HepG2 (cell line): Measurements from ENCODE around the gene RGS14. TPM values are rescaled to one million over a fixed set of nuclear protein-coding genes. Genes with fewer than 3 reads are reported as not detected.

Source experiments
- ATAC-seq: fragments of 200-7000 bp; cut with Tn5 transposase; 3 replicates; pipeline ENCODE4 v1.9.1; 2020; ENCODE audit warnings: mild to moderate bottlenecking, moderate library complexity
- BruUV-seq: library from RNA; stranded (reverse); fragments of 400-500 nt; replicated peaks from 2 replicates; lab custom pipeline; 2021; lab: Mats Ljungman, UMichigan
- CTCF ChIA-PET: fragments of 300-600 bp; formaldehyde crosslinking; extraction: SDS; loops from one replicate; lab custom pipeline; 2021; ENCODE audit warnings: low total read pairs, inconsistent platforms, low intra/inter-chr PET ratio; lab: Yijun Ruan, JAX
- POLR2A ChIA-PET: fragments of 350-600 bp; sonication (Branson Sonifier 250); formaldehyde crosslinking; loops from one replicate; lab custom pipeline; 2020; ENCODE audit warnings: antibody characterized with exemption, inconsistent platforms; lab: Yijun Ruan, JAX
- DNase-seq: peaks from one replicate; pipeline ENCODE4 v3.0.0-alpha.2; 2015; ENCODE audit warnings: low spot score
- FAIRE-seq: peaks from 3 replicates; lab custom pipeline; 2011; peaks lifted over from hg19 to GRCh38; lab: Jason Lieb, UNC
- H2AFZ ChIP-seq: one replicate; pipeline ENCODE4 v1.6.1; 2011; ENCODE audit warnings: low read length, inconsistent platforms
- H3K27ac ChIP-seq: fragments of 300-600 bp; 3 replicates; pipeline ENCODE4 v1.8.0; 2011; ENCODE audit warnings: mixed run types, mild to moderate bottlenecking, mixed read lengths, low read length, inconsistent platforms; ENCODE audit not compliant: insufficient read depth; ENCODE audit errors: extremely low read length
- H3K27me3 ChIP-seq, 2 experiments: fragments of 200-600 bp in 1 of 2; 2 replicates in 1 of 2; 3 replicates in 1 of 2; pipeline versions ENCODE4 v1.6.0 to v1.8.0; 2011; ENCODE audit warnings: low read length in 2 of 2, mild to moderate bottlenecking in 2 of 2, moderate library complexity in 2 of 2, inconsistent platforms in 1 of 2; ENCODE audit not compliant: insufficient read depth in 2 of 2, control insufficient read depth in 1 of 2
- H3K36me3 ChIP-seq, 2 experiments: fragments of 200-600 bp in 1 of 2; replicated peaks in 1 of 2; 2 replicates in 1 of 2; 3 replicates in 1 of 2; pipeline versions ENCODE4 v1.5.1 to v1.8.0; 2011; ENCODE audit warnings: low read length in 2 of 2, inconsistent platforms in 1 of 2; ENCODE audit not compliant: insufficient read depth in 2 of 2, control insufficient read depth in 1 of 2
- H3K4me1 ChIP-seq: 2 replicates; pipeline ENCODE4 v1.5.1; 2012; ENCODE audit warnings: low read length, inconsistent platforms; ENCODE audit not compliant: insufficient read depth
- H3K4me2 ChIP-seq: 2 replicates; pipeline ENCODE4 v1.6.0; 2011; ENCODE audit warnings: low read depth, low read length, inconsistent platforms
- H3K4me3 ChIP-seq, 3 experiments: fragments of 200-600 bp in 1 of 3; sonication (generic), shearing (Covaris generic) in 1 of 3; replicated peaks in 1 of 3; 2 replicates each; pipeline ENCODE4 v1.5.1; 2011 to 2016; ENCODE audit warnings: low read length in 3 of 3, inconsistent platforms in 2 of 3, low read depth in 2 of 3, mild to moderate bottlenecking in 2 of 3, control low read depth in 1 of 3, mixed read lengths in 1 of 3; ENCODE audit not compliant: insufficient read depth in 1 of 3
- H3K79me2 ChIP-seq: one replicate; pipeline ENCODE4 v1.6.1; 2011; ENCODE audit warnings: low read length, inconsistent platforms; ENCODE audit not compliant: insufficient read depth
- H3K9ac ChIP-seq: 2 replicates; pipeline ENCODE4 v1.6.0; 2011; ENCODE audit warnings: mild to moderate bottlenecking, low read depth, low read length, inconsistent platforms; ENCODE audit not compliant: insufficient read depth
- H3K9me3 ChIP-seq: 2 replicates; pipeline ENCODE4 v1.5.1; 2012; ENCODE audit warnings: mild to moderate bottlenecking, low read length
- H4K20me1 ChIP-seq: 2 replicates; pipeline ENCODE4 v1.6.0; 2011; ENCODE audit warnings: inconsistent platforms, mild to moderate bottlenecking, low read length, moderate library complexity; ENCODE audit not compliant: insufficient read depth
- HMG20A ChIP-seq: IDR thresholded peaks from 2 replicates; pipeline ENCODE4 v1.6.1; 2016; ENCODE audit warnings: borderline replicate concordance
- HNF4G ChIP-seq, 2 experiments: sonication (generic) in 1 of 2; formaldehyde crosslinking in 1 of 2; IDR thresholded peaks; 2 replicates each; pipeline versions ENCODE4 v1.4.0 to v1.6.1; 2011 to 2020; ENCODE audit warnings: borderline replicate concordance in 2 of 2, low read depth in 2 of 2, mild to moderate bottlenecking in 2 of 2, low read length in 1 of 2, missing genetic modification reagents in 1 of 2, moderate library complexity in 1 of 2
- KDM3A ChIP-seq: IDR thresholded peaks from 2 replicates; pipeline ENCODE4 v1.6.1; 2018; ENCODE audit warnings: low read depth, missing compliant biosample characterization
- MTERF4 ChIP-seq: sonication (generic); formaldehyde crosslinking; IDR thresholded peaks from 2 replicates; pipeline ENCODE4 v1.8.0; 2023; ENCODE audit warnings: mild to moderate bottlenecking, missing genetic modification reagents
- NKX3-1 ChIP-seq: sonication (generic); formaldehyde crosslinking; IDR thresholded peaks from 2 replicates; pipeline ENCODE4 v1.5.0; 2020; ENCODE audit warnings: missing genetic modification reagents
- REL ChIP-seq: sonication (generic); formaldehyde crosslinking; conservative IDR thresholded peaks from 2 replicates; pipeline ENCODE4 v1.8.0; 2022; ENCODE audit warnings: mild to moderate bottlenecking, missing genetic modification reagents, moderate library complexity
- SOX6 ChIP-seq, 2 experiments: fragments of 450-650 bp in 1 of 2; sonication (generic) in 1 of 2; formaldehyde crosslinking in 1 of 2; IDR thresholded peaks; 2 replicates each; pipeline versions ENCODE4 v1.4.0 to v1.6.1; 2017 to 2020; ENCODE audit warnings: antibody characterized with exemption in 1 of 2, mild to moderate bottlenecking in 1 of 2, missing genetic modification reagents in 1 of 2
- SRSF1 ChIP-seq: fragments of 200-400 bp; formaldehyde crosslinking; optimal IDR thresholded peaks from 2 replicates; pipeline ENCODE3; 2017; ENCODE audit warnings: mild to moderate bottlenecking, low read depth, low read length, moderate library complexity
- SSRP1 ChIP-seq: IDR thresholded peaks from 2 replicates; pipeline ENCODE4 v1.6.1; 2016; ENCODE audit warnings: control low read depth
- ZNF205 ChIP-seq: IDR thresholded peaks from 2 replicates; pipeline ENCODE4 v1.6.1; 2018; ENCODE audit warnings: missing biosample characterization, missing genetic modification reagents
- ZNF367 ChIP-seq: sonication (generic); formaldehyde crosslinking; IDR thresholded peaks from 2 replicates; pipeline ENCODE4 v1.4.0; 2020; ENCODE audit warnings: missing genetic modification reagents, borderline replicate concordance
- ZNF672 ChIP-seq: sonication (generic); formaldehyde crosslinking; IDR thresholded peaks from 2 replicates; pipeline ENCODE4 v1.8.1; 2022; ENCODE audit warnings: missing genetic modification reagents
- WGBS: methylation state at CpG from one replicate; pipeline ENCODE4 v1.1.6; 2017; ENCODE audit warnings: low lambda C conversion rate; 5-methylcytosine and 5-hydroxymethylcytosine counted together
- in situ Hi-C: cut with HindIII; loops from 2 replicates; pipeline ENCODE4 v1.10.0; 2017; ENCODE audit warnings: low pct_unique_long_range_greater_than_20kb; ENCODE audit not compliant: extremely low pct_ligation_motif_present
- intact Hi-C: fragments of 100-400 bp; cut with micrococcal nuclease; formaldehyde crosslinking; loops from one replicate; pipeline ENCODE4 v1.10.0; 2022; ENCODE audit not compliant: unreplicated experiment
- polyA plus RNA-seq, 8 experiments: library from polyadenylated mRNA; depleted of rRNA in 3 of 8; stranded (reverse) in 7 of 8; unstranded in 1 of 8; fragments of >200 nt; fragmentation: Illumina TruSeq in 4 of 8; extraction: Trizol in 4 of 8; gene quantifications; 2 replicates each; pipeline versions ENCODE4 v1.2.1 to v1.2.3, GENCODE V29; 2011 to 2016; ENCODE audit warnings: low read depth in 4 of 8, missing spikeins in 1 of 8, mixed read lengths in 1 of 8; ENCODE audit not compliant: insufficient read depth in 1 of 8
- total RNA-seq, 5 experiments: library from RNA; depleted of rRNA; stranded (reverse); fragments of >200 nt; fragmentation: Illumina TruSeq; extraction: Trizol; gene quantifications; 2 replicates each; pipeline ENCODE4 v1.2.3, GENCODE V29; 2016; ENCODE audit warnings: low read depth in 1 of 5
- TF ChIP-seq, protein P1 (sequence below): sonication (generic); formaldehyde crosslinking; IDR thresholded peaks from 2 replicates; pipeline ENCODE4 v1.5.0; 2020; ENCODE audit warnings: mild to moderate bottlenecking, missing genetic modification reagents
- TF ChIP-seq, protein P2 (sequence below): sonication (generic); IDR thresholded peaks from 2 replicates; pipeline ENCODE4 v1.6.1; 2016; ENCODE audit warnings: low read depth, borderline replicate concordance
- TF ChIP-seq, protein P3 (sequence below): sonication (generic); formaldehyde crosslinking; IDR thresholded peaks from 2 replicates; pipeline ENCODE4 v1.4.0; 2020; ENCODE audit warnings: mild to moderate bottlenecking, missing genetic modification reagents

RGS14 gene
- total and polyA plus RNA-seq, 2 of the 13 experiments (the other 11 are each of a cell fraction or from before 2014, with no cell fraction given), result 11.1 to 17.2 TPM

GRCh38 chr5:177325868-177326381 lies 31.8 kb upstream of the RGS14 start (continued):
- TF ChIP-seq SOX6 (IDR thresholded peaks at IDR 0.05), result no peak
- TF ChIP-seq SOX6 (CRISPR knock-in tag; IDR thresholded peaks at IDR 0.05), result peak; percentile 98
- no peak for TF ChIP-seq REL
- TF ChIP-seq ZNF672 (CRISPR knock-in tag), result no peak
- no peak for TF ChIP-seq NKX3-1 (CRISPR knock-in tag)
- TF ChIP-seq SRSF1, result no peak
- TF ChIP-seq KDM3A (CRISPR knock-in tag), result no peak

GRCh38 chr5:177327539-177328522 lies 29.9 kb upstream of the RGS14 start:
- H3K79me2 ChIP-seq, result peaks cover 8% of the 10 kb centered on the region
- ATAC-seq (peak; percentile 78), FAIRE-seq (peak; percentile 63), DNase-seq (peak; percentile 68)
- intact Hi-C loops, result loop anchor here (5.0 kb wide), 1 partner anchor 119 kb away; the partner anchor contains the start of gene PRR7
- WGBS, result 69% methylated on average over 25 of the region's 28 CpGs
- H4K20me1 ChIP-seq, result no peaks in the 10 kb centered on the region
- H2AFZ ChIP-seq, result no peak overlapping the region
- peak overlapping the region; percentile 83 for H3K27ac ChIP-seq
- peak overlapping the region; percentile 61 for H3K9ac ChIP-seq
- no peaks in the 10 kb centered on the region for H3K27me3 ChIP-seq
- CTCF ChIA-PET, result no interaction called here
- H3K4me1 ChIP-seq, result peaks cover 60% of the 10 kb centered on the region
- H3K36me3 ChIP-seq, result peaks cover 6 to 38% of the 10 kb centered on the region in 2 experiments; a peak in 4 of 5 replicates
- peak overlapping the region; percentile 56 for H3K4me2 ChIP-seq
- H3K4me3 ChIP-seq, result no peak overlapping the region; a peak in 2 of 6 replicates
- POLR2A ChIA-PET, result interaction anchor here (0.9 to 2.7 kb wide), 5 partner anchors 25 to 241 kb away, joined by 3 to 31 read pairs (median 9); partner anchors contain the start of genes FGFR4 and LMAN2
- in situ Hi-C loops, result no loop called here
- BruUV-seq, result no TSS peak
- H3K9me3 ChIP-seq, result no peaks in the 10 kb centered on the region
- TF ChIP-seq HMG20A (CRISPR knock-in tag) (0 out of 2 replicates have a peak, but pooled peaks have one; percentile 19), HNF4G (IDR thresholded peaks at IDR 0.05; ENCODE audit: borderline replicate concordance, low read depth, low read length) (no peak), HNF4G (CRISPR knock-in tag; IDR thresholded peaks at IDR 0.05; ENCODE audit: borderline replicate concordance, low read depth) (no peak), ZNF205 (CRISPR knock-in tag) (no peak), ZNF367 (CRISPR knock-in tag) (no peak), SSRP1 (no peak), MTERF4 (0 out of 2 replicates have a peak, but pooled peaks have one; percentile 25)
- TF ChIP-seq, protein P1, sequence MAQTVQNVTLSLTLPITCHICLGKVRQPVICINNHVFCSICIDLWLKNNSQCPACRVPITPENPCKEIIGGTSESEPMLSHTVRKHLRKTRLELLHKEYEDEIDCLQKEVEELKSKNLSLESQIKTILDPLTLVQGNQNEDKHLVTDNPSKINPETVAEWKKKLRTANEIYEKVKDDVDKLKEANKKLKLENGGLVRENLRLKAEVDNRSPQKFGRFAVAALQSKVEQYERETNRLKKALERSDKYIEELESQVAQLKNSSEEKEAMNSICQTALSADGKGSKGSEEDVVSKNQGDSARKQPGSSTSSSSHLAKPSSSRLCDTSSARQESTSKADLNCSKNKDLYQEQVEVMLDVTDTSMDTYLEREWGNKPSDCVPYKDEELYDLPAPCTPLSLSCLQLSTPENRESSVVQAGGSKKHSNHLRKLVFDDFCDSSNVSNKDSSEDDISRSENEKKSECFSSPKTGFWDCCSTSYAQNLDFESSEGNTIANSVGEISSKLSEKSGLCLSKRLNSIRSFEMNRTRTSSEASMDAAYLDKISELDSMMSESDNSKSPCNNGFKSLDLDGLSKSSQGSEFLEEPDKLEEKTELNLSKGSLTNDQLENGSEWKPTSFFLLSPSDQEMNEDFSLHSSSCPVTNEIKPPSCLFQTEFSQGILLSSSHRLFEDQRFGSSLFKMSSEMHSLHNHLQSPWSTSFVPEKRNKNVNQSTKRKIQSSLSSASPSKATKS, result no peak
- TF ChIP-seq, protein P2, sequence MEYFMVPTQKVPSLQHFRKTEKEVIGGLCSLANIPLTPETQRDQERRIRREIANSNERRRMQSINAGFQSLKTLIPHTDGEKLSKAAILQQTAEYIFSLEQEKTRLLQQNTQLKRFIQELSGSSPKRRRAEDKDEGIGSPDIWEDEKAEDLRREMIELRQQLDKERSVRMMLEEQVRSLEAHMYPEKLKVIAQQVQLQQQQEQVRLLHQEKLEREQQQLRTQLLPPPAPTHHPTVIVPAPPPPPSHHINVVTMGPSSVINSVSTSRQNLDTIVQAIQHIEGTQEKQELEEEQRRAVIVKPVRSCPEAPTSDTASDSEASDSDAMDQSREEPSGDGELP, result no peak
- TF ChIP-seq, protein P3, sequence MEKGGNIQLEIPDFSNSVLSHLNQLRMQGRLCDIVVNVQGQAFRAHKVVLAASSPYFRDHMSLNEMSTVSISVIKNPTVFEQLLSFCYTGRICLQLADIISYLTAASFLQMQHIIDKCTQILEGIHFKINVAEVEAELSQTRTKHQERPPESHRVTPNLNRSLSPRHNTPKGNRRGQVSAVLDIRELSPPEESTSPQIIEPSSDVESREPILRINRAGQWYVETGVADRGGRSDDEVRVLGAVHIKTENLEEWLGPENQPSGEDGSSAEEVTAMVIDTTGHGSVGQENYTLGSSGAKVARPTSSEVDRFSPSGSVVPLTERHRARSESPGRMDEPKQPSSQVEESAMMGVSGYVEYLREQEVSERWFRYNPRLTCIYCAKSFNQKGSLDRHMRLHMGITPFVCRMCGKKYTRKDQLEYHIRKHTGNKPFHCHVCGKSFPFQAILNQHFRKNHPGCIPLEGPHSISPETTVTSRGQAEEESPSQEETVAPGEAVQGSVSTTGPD (CRISPR knock-in tag), result peak; percentile 54; the same call in 1 of the 2 replicates
